ENCODE data around the gene SMG7. TPM values are rescaled to one million over a fixed set of nuclear protein-coding genes. Genes with fewer than 3 reads are reported as not detected.

The SMG7 gene
- total and polyA plus RNA-seq, 9 donors, result 21.8 to 65.3 (median 47.2) TPM

DNA sequence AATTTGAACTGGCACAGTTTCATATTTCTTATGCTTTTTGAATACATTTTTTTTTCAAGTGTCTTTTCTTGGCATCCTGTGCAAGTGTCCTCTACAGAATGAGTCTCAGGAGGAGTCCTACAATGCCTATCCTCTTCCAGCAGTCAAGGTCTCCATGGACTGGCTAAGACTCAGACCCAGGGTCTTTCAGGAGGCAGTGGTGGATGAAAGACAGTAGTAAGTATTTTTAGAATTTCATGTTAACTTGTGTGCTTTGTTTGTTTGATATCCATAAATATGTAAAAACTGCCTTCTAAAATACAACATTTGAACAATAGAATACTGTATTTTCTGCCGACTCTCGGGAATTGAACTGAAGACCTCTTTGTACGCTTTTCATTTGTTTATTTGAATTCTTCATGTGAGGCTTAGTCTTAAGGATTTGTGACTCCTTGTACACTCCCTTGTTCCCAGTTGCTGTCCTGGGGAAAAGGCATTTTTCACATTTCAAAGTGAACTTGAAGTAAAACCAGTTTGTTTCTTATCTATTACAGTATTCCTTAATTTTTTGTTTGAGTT, 61.4 kb downstream of the SMG7 start:
- intact Hi-C loops (cut with DNase I), result no loop called here
- no peaks in the 10 kb centered on the region for H3K27me3 ChIP-seq
- TF ChIP-seq, protein P1, sequence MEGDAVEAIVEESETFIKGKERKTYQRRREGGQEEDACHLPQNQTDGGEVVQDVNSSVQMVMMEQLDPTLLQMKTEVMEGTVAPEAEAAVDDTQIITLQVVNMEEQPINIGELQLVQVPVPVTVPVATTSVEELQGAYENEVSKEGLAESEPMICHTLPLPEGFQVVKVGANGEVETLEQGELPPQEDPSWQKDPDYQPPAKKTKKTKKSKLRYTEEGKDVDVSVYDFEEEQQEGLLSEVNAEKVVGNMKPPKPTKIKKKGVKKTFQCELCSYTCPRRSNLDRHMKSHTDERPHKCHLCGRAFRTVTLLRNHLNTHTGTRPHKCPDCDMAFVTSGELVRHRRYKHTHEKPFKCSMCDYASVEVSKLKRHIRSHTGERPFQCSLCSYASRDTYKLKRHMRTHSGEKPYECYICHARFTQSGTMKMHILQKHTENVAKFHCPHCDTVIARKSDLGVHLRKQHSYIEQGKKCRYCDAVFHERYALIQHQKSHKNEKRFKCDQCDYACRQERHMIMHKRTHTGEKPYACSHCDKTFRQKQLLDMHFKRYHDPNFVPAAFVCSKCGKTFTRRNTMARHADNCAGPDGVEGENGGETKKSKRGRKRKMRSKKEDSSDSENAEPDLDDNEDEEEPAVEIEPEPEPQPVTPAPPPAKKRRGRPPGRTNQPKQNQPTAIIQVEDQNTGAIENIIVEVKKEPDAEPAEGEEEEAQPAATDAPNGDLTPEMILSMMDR (IDR thresholded peaks at IDR 0.05), result no peak
- TF ChIP-seq POLR2A (IDR thresholded peaks at IDR 0.05), result no peak

DNA sequence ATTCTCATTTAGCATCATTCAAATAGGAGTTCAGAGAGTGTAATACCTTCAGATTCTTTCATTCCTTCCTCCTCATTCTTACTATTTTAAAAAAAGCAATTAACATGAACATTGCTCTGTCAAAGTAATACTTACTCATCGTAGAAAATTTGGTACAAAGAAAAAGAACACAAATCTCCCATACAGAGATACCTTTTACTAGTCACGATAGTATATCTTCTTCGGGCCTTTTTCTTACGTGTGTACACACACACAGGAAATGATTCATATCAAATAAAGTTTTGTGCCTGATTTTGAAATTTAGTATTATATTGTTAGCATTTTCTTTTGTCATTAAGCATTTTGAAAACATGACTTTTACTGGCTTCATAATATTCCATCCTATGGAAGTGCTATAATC, 65.1 kb downstream of the SMG7 start:
- no peaks in the 10 kb centered on the region for H3K9me3 ChIP-seq
- H3K27ac ChIP-seq, result no peak overlapping the region
- H3K27me3 ChIP-seq, result no peaks in the 10 kb centered on the region
- H3K36me3 ChIP-seq, result no peaks in the 10 kb centered on the region
- intact Hi-C loops (cut with DNase I), result no loop called here
- H3K4me1 ChIP-seq (ENCODE audit: insufficient read depth), result no peaks in the 10 kb centered on the region
- 93 to 97% (median 96%) methylated on average over 4 of the region's 4 CpGs for WGBS, 3 donors
- TF ChIP-seq, protein P1 (IDR thresholded peaks at IDR 0.05), result no peak
- no peak for TF ChIP-seq EP300 (IDR thresholded peaks at IDR 0.05)
- TF ChIP-seq POLR2A (IDR thresholded peaks at IDR 0.05), result no peak
- no peak overlapping the region for H3K4me3 ChIP-seq
- no peak for DNase-seq

More for the DNA sequence above, 61.4 kb downstream of the SMG7 start:
- Histone ChIP-seq H3K4me1 (ENCODE audit: insufficient read depth) (no peaks in the 10 kb centered on the region), H3K9me3 (no peaks in the 10 kb centered on the region), H3K4me3 (no peak overlapping the region), H3K27ac (no peak overlapping the region), H3K36me3 (no peaks in the 10 kb centered on the region)
- no peak for DNase-seq
- WGBS, 3 donors, result 93 to 95% (median 93%) methylated on average over 3 of the region's 3 CpGs

DNA sequence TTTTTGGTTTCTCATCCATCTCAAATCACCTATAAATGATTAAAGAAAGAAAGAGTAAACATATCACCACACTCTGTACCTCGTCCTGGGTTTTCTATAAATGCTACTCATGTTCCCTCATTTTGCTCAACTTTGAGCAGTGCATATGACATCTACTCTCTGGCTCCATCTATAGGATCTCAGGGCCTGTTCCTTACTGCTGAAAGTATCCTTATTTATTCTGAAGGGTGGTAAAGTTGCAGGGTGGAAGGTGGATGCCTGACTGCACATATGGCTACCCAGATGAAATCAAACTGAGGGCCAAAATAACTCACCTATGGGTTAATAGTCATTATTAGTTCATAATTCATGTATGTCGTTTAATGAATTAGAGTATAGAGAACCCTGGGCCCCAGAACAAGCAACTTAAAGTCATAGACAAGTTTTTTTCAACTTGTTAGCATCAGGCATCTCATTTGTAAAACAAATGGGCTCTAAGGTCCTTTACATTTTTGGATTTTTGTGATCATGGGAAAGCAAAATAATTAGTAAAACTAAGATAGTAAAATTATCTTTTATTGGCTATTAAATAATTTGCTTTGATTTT, 71.4 kb downstream of the SMG7 start:
- no peaks in the 10 kb centered on the region for H3K4me1 ChIP-seq (ENCODE audit: insufficient read depth)
- intact Hi-C loops (cut with DNase I), result loop anchor here in 1 of 4 donors (10.0 kb wide), 1 partner anchor 69 kb away; the partner anchor contains the start of gene SMG7
- no peaks in the 10 kb centered on the region for H3K9me3 ChIP-seq
- H3K27ac ChIP-seq, result no peak overlapping the region
- H3K4me3 ChIP-seq, result no peak overlapping the region
- H3K27me3 ChIP-seq, result no peaks in the 10 kb centered on the region
- DNase-seq, result no peak
- H3K36me3 ChIP-seq, result no peaks in the 10 kb centered on the region
- 32 to 42% (median 41%) methylated on average over 2 of the region's 2 CpGs for WGBS, 3 donors
- no peak for TF ChIP-seq POLR2A (IDR thresholded peaks at IDR 0.05)
- TF ChIP-seq, protein P1 (IDR thresholded peaks at IDR 0.05), result peak in 1 of 3 donors; percentile 21
- no peak for TF ChIP-seq EP300 (IDR thresholded peaks at IDR 0.05)

DNA sequence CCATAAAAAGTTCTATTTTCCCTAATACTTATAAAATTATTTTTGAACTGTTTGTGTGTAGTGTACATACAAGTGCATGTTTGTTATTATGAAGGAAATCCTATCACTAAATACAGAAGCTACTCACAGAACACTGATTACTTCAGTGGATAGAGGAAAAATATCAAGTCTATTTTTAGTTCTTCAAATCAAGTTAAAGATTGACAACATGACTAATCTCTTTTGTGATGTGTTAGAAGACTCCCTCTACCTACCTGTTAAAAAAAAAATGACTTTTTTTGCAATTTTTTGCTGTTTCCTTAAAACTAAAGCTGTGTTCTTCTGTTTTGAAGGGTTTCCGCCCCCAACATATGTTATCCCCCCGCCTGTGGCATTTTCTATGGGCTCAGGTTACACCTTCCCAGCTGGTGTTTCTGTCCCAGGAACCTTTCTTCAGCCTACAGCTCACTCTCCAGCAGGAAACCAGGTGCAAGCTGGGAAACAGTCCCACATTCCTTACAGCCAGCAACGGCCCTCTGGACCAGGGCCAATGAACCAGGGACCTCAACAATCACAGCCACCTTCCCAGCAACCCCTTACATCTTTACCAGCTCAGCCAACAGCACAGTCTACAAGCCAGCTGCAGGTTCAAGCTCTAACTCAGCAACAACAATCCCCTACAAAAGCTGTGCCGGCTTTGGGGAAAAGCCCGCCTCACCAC, 72.4 kb downstream of the SMG7 start:
- no peak for TF ChIP-seq EP300 (IDR thresholded peaks at IDR 0.05)
- no peak for TF ChIP-seq POLR2A (IDR thresholded peaks at IDR 0.05)
- TF ChIP-seq, protein P1 (IDR thresholded peaks at IDR 0.05), result no peak
- Histone ChIP-seq H3K27me3 (no peaks in the 10 kb centered on the region), H3K4me3 (no peak overlapping the region), H3K9me3 (no peaks in the 10 kb centered on the region), H3K4me1 (ENCODE audit: insufficient read depth) (no peaks in the 10 kb centered on the region), H3K27ac (no peak overlapping the region), H3K36me3 (no peaks in the 10 kb centered on the region)
- 69 to 77% (median 74%) methylated on average over 5 of the region's 5 CpGs for WGBS, 3 donors
- intact Hi-C loops (cut with DNase I), result loop anchor here in 1 of 4 donors (10.0 kb wide), 1 partner anchor 70 kb away; the partner anchor contains the start of gene SMG7
- no peak for DNase-seq
